NCI-H2196 (cell line): Measurements from ENCODE around the gene CALHM1.
"Not testable (repeated sequence)": the region's sequence is repeated elsewhere in the genome, so short reads cannot be mapped to it uniquely, and the experiment has no call there.

Experiments used
- DNase-seq: peaks from one replicate; lab custom pipeline; 2025; ENCODE audit not compliant: unreplicated experiment; lab: John Stamatoyannopoulos, UW

The CALHM1 gene

DNA sequence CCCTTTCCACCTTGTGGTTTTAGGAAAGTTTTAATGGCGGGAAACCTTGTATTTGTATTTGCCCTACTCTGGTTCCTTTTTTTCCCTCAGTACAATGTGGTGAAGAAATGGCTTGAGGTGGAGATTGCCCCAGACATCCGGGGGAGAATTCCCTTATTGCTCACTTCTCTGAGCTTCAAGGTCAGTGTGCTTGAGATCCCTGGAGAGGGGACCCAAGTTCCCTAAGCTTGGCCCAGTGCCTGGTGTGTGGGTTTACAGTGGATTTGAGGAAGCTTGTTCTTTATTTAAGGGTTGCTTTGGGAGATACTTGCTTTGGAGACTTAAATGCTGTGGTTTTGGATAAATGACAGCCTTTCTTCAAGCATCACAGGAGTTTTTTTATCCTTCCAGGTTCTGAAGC lies 24.8 kb downstream of the CALHM1 start:
- no peak for DNase-seq

DNA sequence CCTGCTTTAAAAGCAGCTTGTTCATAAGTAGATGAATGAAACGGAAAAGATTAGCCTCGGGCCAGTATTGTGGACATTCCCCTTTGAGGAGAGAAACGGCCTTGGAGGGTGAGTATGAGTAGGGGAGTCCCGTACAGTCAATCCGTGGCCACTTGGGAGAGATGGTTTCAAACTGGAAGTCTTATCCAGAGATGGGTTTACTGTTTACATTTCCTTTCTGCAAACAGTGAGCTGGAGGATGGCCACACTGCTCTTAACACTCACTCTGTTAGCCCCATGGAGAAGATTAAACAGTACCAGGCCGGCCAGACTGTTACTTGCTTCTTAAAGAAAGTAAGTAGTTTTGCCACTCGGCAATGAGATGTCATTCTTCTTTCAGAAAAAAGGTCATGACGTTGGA lies 26.8 kb downstream of the CALHM1 start:
- DNase-seq, result no peak

DNA sequence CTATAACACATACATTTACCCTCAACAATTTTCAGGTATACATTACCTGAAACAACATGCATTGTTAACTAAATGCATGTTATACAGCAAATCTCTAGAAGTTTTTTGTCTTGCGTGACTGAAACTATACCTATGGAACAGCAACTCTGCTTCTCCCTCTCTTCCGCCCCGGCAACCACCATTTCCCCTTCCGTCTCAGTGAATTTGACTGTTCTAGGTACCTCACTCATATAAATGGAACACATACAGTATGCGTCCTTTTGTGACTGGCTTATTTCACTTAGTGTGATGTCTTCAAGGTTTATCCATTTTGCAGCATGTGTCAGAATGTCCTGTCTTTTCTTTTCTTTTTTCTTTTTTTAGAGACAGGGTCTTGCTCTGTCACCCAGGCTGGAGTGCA lies 29.1 kb downstream of the CALHM1 start:
- no peak for DNase-seq

- DNase-seq, result no peak
These were observed 29.6 kb downstream of the CALHM1 start for GRCh38 chr10:103428989-103429643.

- DNase-seq, result no peak
These were observed 30.8 kb downstream of the CALHM1 start for GRCh38 chr10:103427866-103428265.

DNA sequence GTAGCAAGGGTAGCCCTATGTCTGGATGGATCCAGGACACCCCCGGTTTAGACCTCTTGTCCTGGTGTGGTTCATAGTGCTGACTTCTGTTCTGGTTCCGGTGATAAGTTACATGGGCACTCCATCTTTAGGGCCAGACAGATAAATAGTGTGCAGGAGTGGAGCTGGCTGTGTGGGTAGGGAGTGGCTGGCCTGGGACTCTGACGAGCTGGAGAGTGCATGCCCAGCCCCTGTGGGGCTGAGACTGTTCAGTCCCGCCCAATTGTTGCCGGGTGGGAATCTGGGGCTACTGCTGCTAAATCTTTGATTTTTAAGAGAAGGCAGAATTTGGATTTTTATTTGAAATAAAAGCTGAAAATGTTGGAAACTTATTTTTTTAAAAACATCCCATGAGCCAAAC lies 35.0 kb downstream of the CALHM1 start:
- no peak for DNase-seq

- DNase-seq, result no peak
These were observed 39.6 kb downstream of the CALHM1 start for GRCh38 chr10:103419101-103419500.

DNA sequence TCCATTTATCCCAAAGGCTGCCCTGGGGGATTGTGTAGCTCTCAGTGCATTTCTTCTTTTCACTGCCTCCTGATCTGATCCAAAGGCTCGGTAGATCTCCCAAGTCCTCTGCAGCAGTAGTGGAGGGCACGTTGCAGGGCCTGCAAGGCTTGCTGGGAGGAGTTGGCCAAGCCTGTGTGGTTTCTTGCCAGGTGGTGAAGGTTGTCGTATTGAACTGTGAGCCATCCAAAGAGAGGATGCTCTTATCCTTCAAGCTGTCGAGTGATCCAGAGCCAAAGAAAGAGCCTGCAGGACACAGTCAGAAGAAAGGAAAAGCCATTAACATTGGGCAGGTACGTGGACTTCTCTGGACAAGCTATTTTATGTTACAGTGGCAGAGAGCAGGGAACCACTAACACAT lies 41.1 kb downstream of the CALHM1 start:
- no peak for DNase-seq

- not testable (repeated sequence) for DNase-seq
These were observed 41.6 kb downstream of the CALHM1 start for GRCh38 chr10:103417148-103417469.

DNA sequence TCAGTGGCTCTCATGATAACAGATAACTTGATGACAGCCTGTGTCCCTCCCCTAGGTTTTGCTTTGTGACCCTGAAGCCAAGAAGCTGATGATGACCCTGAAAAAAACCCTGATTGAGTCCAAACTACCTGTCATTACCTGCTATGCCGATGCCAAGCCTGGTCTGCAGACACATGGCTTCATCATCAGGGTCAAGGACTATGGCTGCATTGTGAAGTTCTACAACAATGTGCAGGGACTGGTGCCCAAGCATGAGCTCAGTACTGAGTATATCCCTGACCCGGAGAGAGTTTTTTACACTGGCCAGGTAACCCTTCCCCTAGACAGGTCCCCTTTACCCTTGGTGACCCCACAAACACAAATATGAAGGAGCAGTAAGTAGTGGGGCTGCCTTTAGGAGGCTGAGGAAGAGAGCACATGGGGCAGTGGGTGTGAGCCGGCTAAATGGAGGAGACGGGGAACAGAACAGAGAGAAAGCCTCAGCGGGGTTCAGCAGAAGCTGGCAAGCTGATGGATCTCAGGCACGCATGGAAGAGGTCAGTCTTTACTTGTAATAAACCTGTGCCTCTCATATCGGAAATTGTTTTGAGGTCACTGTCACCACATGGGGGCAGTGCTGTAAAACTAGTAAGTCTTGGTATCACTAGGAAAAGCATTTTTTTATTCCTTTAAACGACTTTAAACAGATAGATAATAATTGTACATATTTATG lies 42.1 kb downstream of the CALHM1 start:
- DNase-seq, result peak; percentile 44

- DNase-seq, result no peak
These were observed 43.1 kb downstream of the CALHM1 start for GRCh38 chr10:103415581-103415980.

DNA sequence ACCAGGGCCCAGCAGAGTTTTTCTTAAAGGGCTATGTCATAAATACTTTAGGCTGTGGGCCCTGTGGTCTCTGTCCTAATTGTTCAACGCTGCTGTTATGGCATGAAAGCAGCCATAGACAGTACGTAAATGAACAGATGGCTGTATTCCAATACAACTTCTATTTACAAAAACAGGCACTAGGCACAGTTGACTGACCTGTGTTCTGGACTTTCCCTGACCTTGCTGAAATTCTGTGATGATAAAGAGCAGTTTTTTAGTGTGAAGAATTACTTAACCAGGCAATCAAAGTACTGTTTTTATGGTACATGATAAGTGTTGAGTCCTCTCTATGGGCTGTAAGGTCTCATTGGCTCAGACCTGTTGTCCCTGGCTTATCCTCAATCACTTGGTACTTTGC lies 45.1 kb downstream of the CALHM1 start:
- no peak for DNase-seq
